SH-SY5Y (cell line): Measurements from ENCODE around the gene PRSS50.

Source experiments
- GATA2 ChIP-seq: IDR thresholded peaks from 2 replicates; pipeline ENCODE4 v1.6.1; 2011; ENCODE audit warnings: mild to moderate bottlenecking, low read depth, low read length
- GATA3 ChIP-seq: IDR thresholded peaks from 2 replicates; pipeline ENCODE4 v1.6.1; 2011; ENCODE audit warnings: low read depth, mild to moderate bottlenecking, low read length, moderate library complexity

PRSS50 gene

DNA sequence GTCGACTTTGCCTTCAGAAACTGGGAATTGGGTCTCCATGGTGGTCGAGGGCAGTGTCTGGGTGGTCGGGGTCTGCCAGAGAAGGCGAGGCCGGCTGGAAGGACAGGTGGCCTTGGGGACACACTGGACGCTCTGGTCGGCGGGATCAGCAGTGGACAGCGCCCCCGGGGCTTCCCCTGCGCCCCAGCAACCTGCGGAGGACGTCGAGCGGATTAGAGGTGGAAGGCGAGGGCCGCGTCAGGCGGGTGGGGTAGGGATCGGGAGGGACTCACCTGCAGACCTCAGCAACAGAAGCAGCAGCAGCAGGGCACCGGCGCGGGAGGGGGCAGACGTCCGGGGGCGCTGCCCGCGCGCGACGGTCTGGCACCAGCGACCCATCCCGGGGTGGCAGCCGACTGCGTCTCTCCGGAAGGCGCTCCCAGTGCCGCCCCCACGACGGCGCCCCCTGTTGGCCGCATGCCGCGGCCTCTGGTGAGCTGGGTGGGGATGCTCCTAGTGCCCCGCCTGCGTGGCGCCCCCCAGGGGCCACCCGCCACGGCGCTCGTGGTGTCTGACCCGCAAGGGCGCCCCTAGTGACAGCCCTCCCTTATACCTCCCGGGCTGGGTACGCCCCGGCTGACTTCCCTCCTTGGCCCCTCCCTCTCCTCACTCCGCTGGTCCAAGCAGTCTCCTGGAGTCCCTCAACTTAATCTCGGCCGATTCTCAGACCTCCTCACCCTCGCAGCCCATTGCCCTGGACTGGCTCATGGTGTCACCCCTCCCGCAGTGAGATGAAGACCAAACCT lies at the start of gene PRSS50:
Gene PRSS50, minus strand, starts transcription at position 423 of the 785 bp plus-strand sequence. Its CDS starts 45 bp downstream, at position 378.
- TF ChIP-seq GATA2 (no peak), GATA3 (no peak)

DNA sequence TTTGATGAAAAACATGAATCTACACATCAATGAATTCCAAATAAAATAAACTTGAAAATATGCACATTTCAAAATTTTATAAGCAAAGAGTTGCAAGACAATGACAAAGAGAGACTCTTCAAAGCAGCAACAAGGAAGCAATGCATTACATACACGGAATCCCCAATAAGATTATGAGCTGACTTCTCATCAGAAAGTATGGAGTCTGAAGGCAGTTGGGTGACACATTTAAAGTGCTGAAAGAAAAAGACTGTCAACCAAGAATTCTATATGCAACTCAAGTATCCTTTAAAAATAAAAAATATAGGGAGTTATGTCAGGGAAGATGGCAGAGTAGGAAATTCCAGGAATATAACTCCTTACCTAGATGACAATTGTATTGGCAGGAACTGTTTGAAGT lies 46.5 kb upstream of the PRSS50 start:
- no peak for TF ChIP-seq GATA3
- no peak for TF ChIP-seq GATA2

DNA sequence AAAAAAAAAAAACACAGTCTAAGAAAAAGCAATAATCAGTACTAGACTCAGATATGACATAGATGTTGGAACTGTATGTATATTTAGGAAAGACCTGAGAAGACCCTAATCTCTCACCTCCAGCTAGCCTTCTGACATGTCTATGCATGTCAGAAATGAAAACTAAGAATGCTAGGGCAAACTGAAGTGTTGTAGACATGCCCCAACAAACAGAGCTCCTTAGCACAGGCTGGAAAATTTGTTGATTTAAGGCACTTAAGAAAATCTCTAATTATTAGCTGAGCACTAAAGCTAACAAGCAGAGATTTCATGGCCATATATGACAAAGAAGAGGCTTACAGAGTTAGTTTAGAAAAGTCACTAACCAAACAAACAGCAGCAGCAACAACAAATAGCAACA lies 45.5 kb upstream of the PRSS50 start:
- TF ChIP-seq GATA3, result no peak

DNA sequence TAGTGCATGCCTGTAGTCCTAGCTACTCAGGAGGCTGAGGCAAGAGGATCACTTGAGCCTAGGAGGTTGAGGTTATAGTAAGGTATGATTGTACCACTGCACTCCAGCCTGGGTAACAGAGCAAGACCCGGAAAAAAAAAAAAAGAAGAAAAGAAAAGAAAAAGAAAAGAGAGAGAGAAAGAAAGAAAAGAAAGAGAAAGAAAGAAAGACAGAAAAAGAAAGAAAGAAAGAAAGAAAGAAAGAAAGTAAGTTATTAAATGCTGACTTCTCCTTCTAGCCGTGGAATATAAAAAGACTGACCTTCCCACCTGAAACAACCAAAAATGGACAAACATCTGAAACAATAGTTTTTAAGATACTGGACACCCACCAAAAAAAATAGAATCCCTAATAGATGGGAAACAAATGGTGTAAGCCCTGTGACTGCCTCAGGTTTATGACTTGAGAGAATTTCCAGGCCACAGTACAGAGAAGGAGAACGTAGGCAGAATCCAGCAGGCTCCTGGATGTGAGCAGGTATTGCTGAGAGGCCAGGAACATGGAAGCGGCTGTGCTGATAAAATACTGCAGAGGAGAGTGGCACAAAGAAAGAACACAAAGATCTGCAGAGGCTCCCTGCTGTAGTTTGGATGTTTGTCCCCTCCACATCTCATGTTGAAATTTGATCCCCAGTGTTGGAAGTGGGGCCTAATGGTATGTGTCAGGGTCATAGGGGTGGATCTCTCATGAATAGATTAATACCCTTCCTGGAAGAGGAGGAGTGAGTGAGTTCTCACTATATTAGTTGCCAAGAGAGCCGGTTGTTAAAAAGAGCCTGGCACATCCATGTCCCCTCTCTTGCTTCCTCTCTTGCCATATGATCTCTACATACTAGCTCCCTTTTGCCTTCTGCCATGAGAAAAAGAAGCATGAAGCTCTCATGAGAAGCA lies 41.8 kb upstream of the PRSS50 start:
- TF ChIP-seq GATA2 (no peak), GATA3 (no peak)

DNA sequence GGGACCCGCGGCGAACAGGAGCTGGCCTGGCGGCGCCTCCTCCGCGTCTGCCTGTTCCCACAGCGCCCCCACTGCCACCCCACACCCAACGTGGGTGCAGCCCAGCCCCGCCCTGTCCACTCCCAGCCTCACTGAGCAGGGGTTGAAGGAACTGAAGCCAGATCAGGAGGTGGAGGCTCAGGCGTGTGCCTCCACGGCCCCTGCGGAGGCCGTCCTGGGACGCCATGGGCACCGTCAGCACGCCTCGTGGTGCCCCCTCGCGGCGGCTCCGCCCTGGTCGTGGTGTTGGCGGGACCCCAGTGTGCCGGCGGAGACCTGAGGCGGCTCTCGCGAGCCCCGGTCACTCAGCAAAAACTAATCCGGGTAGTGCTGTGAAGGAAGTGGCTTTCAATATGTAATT lies 39.0 kb upstream of the PRSS50 start:
- TF ChIP-seq GATA3, result no peak
- TF ChIP-seq GATA2, result no peak

- TF ChIP-seq GATA2, result no peak
- TF ChIP-seq GATA3, result no peak
These were observed 38.0 kb upstream of the PRSS50 start for GRCh38 chr3:46755646-46756045.

GRCh38 chr3:46750555-46751038 lies 32.9 kb upstream of the PRSS50 start:
- no peak for TF ChIP-seq GATA3
- no peak for TF ChIP-seq GATA2

DNA sequence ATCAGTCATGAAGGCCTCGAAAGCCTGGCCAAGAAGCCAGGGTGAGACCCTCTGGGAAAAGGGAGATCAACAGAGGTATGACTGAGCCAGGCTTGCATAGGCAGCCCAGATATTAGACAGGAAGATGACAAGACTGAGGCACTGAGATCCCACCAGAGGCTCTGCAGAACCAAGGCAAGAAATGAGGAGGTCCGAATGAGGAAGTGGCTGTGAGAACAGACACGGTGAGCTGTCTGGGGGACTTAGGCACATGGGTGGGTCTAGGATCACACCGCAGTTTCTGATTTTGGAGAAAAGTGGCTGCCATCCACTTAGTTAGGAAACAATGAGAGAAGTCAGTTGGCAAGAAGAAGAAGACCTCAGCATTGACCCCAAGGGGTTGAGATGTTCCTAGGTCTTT lies 31.5 kb upstream of the PRSS50 start:
- TF ChIP-seq GATA2 (no peak), GATA3 (no peak)

DNA sequence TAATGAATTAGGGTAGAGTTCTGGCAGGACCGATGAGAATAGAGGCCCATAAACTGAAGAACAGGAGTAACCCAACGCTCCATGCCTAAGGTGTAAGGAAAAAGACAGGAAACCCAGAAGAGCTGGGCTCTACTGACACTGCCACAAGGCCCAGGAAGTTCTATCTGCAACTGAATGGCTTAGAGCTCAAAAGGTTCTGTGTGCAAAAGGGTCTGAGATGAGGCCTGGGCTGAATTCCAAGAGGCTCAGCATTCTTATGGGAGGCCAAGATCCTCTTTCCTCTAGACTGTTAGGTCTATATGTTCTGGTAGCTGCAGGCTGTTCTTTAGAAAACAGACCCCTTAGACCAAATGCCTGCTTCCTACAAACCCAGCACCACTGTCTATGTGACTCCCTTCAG lies 30.5 kb upstream of the PRSS50 start:
- TF ChIP-seq GATA2 (no peak), GATA3 (no peak)

DNA sequence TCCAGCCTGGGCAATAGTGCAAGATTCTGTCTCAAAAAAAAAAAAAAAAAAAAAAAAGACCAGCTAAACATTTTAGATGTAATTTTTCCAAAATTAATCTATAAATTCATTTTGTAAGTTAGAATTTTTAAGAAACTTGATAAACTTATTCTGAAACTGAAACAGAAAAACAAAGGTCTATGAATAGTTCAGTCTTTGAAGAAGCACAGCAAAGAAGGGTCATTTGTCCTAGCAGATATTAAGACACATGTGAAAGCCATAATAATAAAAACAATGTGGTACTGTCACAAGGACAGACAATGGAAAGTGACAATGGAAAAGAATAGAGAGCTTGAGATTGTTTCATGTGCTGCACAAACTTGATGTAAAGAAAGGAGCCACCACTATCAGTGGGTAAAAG lies 29.0 kb upstream of the PRSS50 start:
- no peak for TF ChIP-seq GATA3
- no peak for TF ChIP-seq GATA2

DNA sequence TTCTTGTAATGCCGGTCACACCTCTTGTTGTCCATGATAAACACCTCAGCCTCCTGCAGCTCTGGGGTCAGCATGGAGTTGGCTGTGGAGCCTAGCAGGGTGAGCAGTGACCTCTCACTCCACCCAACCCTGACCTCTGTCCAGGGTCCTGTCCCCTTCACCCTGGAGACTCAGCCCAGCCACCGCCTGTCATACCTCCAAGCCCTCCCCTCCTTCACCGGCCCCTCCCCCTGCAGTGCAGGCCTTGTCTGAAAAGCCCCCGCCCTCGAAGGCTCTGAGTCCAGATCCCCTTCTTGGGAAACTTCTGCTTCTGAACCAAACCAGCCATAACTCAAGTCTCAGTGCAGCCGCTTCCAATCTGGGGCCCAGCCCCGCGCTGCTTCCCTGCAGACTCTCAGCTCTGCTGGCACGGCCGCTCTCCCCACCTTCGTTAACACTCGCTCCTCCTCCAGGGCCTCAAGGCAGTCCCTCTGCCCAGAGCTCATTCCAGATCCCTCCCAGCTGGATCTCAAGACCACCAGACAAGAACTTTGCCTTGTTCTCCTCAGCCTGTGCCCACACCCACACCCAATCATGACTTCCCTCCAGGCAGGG lies 25.4 kb upstream of the PRSS50 start:
- TF ChIP-seq GATA3, result no peak

DNA sequence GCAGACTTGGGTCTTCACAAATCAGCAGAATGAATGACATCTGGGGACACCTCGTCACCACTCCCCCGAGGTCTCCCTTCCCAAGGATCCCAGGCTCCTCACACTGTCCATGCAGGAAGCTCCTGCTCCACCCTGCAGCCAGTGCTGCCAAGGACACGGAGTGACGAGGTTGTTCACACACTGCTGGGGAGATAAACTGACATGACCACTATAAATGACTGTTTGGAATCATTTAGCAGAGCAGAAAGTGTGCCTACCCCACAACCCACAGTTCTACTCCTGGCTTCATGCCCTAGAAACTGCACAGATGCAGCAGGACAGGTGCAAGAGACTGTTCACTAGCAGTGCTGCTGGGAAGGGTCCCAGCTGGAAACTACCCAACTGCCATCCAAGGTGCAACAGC lies 19.7 kb upstream of the PRSS50 start:
- no peak for TF ChIP-seq GATA2

GRCh38 chr3:46736006-46736872 lies 18.6 kb upstream of the PRSS50 start:
- no peak for TF ChIP-seq GATA3
- TF ChIP-seq GATA2, result no peak

DNA sequence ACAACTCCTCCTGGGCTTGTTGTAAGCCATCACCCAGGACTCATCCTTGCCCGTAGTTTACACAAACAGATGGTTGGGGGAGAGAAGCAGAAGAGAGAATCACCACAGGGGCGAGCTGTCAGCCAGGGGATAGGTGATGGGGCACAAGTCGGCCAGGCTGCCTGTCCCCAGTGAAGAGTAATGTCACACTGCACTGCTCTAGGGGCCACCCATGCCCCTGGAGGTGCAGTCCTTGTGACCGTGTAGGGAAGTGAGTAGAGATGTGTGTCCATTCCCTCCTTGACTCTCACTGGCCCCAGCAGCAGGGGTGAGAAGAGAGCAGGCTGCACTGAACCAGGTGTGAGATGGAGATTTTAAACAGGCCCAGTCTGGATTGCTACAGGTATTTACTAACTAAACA lies 17.1 kb upstream of the PRSS50 start:
- TF ChIP-seq GATA3 (no peak), GATA2 (no peak)
